OCI-M1 (cell line): ENCODE results near the gene GSG1L.
"Not testable (repeated sequence)": the region's sequence is repeated elsewhere in the genome, so short reads cannot be mapped to it uniquely, and the experiment has no call there.

Experiments used
- DNase-seq: peaks from one replicate; lab custom pipeline; 2025; lab: John Stamatoyannopoulos, UW

Gene GSG1L

DNA sequence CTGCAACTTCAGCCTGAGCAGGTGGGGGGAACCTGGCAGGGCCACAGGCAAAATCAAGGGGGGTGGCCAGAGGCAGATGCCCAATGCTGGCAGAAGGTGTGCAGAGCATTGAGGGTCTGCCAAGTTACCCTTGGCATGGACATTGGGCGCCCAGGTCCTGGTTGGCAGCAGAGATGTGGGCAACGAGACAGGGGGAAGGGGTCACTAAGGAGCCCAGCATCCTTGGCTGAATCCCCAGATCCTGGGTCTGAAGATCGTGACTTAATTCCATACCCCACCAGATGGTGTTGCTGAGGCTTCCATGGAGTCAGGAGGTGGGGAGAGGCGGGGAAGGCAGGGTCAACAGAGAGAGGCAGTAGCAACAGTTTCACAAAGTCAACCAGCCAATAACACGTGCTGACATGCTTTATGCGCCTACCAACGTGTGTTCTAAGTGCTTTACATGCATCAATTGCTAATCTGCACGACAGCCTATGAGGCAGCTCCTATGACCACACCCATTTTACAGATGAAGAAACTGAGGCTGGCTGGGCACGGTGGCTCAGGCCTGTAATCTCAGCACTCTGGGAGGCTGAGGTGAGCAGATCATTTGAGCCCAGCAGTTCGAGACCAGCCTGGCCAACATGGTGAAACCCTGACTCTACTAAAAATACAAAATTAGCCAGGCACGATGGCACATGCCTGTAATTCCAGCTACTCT, 83.3 kb downstream of the GSG1L start:
- no peak for DNase-seq

DNA sequence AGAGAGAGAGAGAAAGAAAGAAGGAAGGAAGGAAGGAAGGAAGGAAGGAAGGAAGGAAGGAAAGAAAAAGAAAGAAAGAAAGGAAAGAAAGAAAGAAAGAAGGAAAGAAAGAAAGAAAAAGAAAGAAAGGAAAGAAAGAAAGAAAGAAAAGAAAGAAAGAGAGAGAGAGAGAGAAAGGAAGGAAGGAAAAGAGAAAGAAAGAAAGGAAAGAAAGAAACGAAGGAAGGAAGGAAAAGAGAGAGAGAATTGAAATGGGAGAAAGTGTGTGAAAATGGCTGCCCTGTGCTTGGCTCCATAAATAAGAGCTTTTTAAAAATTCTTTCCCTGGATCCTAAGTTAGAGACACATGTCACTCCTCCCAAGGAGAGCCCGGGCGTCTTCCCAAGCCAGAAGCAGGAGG, 83.8 kb downstream of the GSG1L start:
- not testable (repeated sequence) for DNase-seq

DNA sequence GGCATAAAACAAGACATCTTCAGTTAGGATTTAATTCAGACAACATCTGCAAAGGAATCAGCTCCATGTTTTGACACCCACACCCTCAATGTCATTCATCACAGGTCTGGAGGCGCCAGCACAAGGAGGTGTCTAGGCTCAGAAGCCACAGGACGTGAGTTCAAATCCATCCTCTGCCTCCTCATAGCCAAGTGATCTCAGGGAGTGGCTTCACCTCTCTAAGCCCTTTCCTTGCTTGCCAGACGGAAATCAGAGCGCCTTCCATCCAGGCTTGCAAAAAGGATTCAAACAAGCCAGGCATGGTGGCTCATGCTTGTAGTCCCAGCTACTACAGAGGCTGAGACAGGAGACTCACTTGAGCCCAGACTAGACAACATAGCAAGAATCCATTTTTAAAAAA, 84.6 kb downstream of the GSG1L start:
- DNase-seq = no peak

DNA sequence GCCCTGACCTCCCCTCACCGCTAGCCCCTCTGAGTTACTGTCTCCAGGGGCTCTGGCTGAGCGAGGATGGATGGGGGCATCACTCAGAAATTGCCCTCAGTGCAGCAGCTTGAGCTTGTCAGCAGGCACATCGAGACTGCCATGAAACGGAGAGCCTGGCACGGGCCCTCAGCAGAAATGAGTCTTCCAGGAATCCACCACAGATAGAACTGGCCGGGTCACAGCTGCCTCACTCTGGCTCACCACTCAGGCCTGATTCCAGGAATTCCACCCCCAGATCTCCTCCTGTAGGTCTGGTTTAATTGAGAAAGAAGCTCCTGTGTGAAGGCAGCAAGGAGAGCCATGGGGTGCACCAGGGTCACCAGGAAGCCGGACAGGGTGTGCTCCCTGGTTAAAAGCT, 85.5 kb downstream of the GSG1L start:
- DNase-seq = peak; percentile 54

DNA sequence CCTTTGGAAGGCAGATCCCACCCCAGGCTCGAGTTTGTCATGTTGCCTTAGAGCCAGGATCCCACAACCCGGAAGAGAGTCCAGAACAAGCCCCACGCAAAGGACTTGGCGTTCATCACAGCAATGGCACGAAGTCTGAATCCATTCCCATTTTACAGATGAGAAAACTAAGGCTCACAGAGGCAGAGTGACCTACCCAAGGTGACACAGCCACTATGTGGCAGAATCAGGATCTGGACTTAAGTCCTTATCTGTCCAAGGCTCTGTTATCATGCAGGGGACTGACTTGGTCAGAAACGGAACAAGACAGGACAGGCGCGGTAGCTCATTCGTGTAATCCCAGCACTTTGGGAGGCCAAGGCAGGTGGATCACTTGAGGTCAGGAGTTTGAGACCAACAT, 86.5 kb downstream of the GSG1L start:
- DNase-seq = no peak

DNA sequence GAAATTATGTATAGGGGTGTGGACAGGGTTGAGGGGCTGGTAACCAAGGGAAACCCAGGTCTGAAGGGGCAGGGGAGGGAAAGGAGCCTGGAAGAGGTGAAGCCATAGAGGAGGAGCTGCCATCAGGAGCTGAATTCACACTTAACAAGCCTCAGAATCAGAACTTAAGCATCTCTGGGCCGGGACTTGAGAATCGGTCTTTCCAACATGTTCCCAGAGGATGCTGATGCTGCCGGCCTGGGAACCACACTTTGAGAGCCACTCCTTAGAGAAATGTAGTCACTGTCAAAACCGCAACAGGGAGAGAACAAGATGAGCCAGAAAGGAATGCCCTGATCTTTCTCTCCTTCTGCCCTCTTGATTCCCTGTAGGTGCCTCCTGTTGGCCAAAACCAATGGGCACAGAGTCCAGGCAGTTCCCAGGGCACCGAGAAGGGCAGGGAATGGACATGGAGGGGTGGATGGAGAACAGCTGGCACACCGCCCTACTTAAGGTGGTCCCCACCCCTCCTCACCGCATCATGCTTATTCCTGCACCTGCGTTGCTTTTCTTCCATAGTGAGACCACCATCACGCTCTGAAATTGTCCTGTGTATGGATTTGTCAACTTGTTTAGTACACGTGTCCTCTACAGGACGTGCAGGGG, 88.5 kb downstream of the GSG1L start:
- DNase-seq = no peak

DNA sequence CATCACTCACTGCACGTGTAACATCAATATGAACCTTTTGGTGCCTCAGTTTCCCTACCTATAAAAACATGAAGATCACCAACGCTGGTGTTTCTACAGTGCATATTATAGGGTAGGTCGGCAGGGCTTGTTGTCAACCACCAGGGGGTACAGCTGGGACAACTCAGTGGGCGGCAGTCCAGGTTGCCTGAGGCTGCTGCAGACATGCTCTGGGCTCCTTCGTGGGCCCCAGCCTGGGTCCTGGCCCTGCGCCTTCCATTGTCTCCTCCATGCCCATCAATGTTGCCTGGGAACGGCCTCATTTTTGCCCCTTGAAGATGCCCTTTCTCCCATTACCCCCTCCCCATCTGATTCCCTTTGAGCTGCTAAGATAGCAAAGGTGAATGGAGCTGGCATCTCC, 89.8 kb downstream of the GSG1L start:
- DNase-seq = no peak

DNA sequence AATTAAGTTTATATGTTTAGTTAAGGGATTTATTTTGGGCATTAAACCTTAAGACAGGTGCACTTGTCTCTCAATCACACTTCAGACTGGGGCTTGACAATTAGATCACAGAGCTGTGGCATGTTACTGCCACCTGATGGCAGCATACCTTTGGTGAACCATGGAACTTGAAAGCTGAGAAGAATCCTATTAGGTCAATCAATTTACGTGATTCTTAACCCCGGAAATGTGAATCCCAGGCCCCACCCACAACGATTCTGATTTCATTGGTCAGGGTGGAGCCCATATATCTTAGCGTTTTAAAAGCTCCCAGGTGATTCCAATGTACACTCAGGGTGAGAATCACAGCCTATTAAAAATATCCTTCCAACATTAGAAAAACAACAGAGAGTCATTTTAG, 91.0 kb downstream of the GSG1L start:
- DNase-seq = peak; percentile 69

DNA sequence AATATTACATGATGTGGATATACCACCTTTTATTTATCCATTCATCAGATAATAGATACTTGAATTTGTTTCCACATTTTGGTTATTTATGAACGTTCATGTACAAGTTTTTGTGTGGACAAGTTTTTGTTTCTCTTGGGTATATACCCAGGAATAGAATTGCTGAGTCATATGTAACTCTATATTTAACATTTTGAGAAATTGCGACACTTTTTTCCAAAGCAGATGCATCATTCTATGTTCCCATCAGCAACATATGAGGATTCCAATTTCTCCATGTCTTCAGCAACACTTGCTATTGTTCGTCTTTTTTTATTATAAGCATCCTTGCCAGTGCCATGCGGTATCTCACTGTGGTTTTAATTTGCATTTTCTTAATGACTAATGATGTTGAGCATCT, 93.9 kb downstream of the GSG1L start:
- DNase-seq = peak; percentile 38

DNA sequence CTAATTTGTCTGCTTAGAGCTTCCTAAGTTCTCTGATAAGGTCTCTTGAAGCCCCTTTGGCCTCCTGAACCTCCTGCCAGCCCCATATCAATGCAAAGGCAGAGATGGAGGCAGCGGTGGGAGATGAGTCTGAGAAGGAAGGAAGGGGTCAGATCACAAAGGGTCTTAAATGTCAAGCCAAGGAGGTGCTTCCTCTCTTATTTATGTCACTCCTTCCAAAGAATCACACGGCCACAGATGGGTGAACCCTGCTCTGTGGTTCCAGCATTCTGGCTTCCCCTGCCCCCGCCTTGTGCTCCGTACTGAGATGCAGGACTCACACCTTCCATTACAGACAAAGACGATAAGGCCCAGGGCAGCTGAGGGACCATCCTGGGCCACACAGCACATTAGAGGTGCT, 96.3 kb downstream of the GSG1L start:
- DNase-seq = no peak

DNA sequence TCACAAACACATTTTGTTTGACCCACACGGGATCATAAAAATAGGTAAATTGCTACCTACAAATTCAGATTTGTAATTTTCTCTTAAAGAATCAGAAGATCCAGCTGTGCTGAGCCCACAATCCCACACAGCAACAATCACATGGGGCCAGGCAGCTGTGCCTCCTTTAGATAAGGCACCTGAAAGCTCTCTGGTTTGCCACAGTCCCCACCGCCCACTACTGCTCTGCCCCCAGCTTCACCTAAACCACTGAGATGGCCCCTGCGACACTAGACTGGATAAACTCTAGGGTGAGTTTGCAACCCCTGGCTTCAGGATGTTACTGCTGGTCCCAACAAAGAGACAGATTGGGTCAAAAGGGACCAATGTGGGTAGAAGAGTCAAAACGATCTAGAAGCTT, 96.8 kb downstream of the GSG1L start:
- peak; percentile 53 for DNase-seq

DNA sequence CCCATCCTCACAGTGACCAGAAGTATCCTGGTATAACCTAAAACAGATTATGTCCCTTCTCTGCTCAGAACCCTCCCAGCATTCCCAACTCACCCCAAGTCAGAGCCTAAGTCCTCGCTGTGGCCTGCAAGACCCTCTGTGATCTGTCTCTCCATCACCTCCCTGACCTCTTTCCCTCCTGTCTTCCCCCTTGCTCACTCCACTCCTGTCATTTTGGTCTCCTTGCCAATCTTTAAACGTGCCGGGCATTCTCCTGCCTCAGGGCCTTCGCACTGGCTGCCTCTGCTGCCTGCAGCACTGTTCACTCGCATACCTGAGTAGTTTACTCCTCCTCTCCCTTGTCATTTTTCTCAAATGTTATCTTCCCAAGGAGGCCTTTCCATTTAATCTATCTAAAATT, 97.7 kb downstream of the GSG1L start:
- DNase-seq = no peak

DNA sequence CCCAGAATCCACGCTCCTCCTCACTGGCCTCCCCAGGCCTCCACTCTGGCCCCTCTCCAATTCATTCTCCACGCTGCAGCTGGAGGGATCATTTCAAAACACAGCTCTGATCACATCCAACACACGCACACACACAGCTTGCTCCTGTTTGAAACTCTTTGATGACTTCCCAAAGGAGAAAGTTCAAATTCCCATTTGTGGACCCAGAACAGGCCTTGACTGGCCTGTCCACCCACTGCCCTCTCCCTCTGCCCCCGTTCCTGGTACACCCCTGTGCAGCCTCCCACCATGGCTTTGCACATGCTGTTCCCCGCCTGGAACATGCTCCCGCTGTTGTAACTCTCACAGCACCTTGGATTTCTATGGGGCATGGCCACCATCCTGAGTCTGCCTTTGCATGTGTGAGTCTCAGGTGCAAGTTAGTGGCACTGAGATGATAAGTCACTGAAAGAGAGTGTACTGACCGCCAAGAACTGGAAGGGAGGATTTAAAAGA, 100.0 kb downstream of the GSG1L start:
- DNase-seq = no peak

DNA sequence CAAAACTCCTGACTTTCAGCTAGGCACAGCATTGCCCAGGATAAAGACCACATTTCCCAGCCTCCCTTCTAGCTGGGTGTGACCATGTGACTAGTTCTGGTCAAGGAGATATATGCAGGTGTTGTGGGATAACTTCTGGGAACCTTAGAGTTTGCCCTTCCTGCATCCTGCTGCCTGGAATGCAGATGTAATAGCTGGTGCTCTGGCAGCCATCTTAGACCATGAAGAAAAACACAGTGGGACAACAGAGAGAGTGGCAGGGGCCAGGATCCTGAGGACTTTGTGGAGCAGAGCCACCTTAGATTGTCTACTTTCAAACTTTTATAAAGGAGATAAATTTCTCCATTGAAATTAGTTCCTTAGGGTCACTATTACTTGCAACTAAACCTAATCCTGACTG, 101.3 kb downstream of the GSG1L start:
- no peak for DNase-seq

DNA sequence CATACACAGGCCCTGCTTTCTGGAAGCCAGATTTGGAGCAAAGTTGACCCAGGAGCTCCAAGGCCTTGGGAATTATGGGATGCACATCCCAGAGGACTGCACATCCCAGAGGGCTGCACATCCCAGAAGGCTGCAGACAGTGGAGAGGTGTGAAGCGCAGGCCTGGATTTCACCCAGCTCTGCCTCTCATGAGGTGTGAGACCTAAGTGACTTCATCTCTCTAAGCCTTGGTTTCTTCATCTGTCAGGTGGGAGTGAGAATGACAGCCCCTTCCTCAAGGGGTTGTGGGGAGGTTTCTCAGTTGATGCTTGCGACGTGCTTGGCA, 102.3 kb downstream of the GSG1L start:
- no peak for DNase-seq

DNA sequence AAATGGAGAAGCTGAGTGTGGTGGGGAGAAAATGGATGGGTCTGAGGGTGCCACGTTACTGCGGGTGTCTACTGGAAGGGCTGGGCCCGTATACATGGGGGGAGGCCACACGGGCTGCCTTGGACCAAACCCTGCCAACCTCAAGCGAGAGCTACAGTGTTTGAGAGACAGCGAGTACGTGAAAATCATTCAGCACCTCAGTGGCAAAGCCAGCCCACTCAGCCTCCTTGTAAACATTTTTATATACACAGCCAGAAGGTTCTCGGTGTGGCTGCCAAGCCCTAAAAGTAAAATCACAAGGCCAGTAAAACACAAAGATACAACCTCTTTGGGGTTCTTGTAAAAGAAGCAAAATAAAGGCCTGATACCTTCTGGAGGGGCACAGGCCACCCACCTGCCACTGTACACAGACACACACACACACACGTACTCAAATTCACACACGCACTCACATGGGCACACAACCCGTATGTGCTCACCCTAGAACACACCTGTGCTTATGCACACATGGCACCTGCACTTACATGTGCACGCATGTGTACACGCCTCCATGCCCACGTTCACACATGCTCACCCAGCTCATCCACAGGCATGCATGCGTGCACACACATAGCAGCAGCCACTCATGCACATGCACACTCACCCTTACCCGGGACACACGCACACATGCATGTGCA, 102.8 kb downstream of the GSG1L start:
- DNase-seq = no peak

DNA sequence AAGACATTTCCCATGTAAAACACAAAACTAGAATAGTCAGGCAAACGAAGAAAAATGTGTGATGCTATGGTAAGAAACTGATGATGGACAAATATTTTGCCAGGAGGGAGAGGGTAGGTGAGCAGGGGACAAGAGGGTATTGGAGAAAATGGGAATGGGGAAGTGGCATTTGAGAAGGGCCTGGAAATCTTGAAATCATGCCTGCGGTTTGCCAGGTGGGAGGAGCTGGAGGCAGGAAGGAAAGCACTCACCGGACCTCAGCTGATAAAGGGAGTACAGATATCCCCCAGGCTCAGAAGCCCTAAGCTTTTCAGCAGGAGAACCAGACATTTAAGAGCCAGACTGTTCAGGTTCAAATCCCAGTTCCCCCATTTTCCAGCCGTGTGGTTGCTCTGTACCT, 103.6 kb downstream of the GSG1L start:
- DNase-seq = peak; percentile 29

DNA sequence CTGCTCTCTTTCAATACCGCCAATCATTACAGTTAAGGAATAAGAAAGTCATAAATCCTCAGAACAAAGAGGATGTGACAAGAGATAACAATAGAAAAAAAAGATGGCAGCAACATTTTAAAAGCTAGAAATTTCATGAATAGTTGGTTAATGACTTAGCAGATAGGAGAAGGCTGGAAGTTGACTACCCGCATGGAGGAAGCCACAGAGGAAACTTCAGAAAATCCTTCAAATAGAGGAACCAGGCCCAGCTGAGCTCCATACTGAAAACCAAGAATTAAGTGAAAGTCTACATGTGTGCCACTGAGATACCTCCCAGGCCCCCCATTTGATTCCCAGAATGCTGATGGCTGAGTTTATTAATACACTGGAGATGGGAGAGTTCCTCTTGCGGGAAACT, 109.3 kb downstream of the GSG1L start:
- no peak for DNase-seq

DNA sequence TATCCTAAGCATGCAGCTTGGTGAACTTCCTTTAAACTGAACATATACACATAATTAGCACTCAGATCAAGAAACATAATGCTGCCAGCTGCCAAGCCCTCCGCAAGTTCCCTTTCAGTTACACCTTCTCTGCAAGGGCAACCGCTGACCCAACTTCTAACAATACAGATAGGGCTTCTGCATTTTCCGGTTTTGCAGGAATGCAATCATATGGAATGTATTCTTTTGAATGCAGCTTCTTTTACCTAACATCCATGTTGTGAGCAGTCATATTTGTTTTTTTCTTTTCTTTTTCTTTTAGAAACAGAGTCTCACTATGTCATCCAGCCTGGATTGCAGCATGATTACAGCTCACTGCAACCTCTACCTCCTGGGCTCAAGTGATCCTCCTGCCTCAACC, 110.7 kb downstream of the GSG1L start:
- no peak for DNase-seq

DNA sequence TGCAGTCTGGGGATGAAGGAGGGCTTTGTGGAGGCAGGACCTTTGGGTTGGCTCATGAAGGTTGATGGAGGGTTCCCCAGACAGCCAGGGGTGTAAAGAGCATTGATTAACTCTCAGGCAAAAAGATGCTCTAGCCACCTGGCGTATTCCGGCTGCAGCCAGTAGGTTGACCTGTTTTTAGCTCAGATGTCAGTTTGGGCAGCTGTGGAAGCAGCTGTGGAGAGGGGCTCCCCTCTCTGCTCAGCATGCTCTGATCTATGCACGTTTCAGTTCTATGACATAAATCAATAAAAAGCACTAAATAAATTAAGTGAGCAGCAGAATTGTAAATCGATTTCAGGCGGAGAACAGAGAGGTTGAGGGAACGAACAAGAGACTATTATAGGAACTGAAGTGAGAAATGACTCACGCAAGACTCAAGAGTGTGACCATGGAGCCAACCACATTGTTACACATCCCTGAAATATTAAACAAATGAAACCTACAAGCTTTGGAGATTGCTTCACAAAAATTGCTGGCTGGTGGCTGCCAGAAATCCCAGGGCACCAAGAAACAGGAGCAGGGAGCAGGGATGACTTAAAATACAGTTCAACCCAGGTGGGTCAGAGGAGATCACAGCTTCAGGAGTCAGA, 111.9 kb downstream of the GSG1L start:
- no peak for DNase-seq

DNA sequence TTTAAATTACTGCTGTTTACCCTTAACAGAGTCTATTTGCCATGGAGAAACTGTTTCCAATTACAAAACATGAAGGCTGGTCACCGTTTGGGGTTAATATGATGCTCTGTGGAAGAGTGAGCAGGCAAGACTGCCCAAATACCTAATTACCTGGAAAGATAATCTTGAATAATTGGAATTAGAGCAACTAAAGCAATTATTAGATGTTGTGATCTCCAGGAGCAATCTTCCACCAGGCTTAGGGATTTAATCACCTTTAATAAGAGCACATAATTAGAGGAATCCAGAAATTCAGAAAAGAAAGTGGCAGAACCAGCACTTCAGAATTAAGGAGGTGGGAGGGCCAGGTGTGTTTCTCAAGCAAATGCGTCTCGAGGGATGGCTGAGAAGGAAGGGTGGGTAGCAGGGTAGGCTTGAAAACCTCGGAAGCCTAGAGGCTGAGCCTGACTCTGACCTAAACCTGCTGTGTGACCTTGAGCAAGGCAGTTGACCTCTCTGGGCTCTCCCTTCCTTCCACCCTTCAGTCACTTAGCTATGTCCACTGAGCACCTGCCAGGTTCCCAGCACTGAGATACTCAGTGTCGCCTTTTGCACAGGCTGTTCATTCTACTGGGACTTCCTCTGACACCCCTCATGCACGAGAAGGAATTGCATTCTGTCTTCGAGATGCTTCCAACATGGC, 113.2 kb downstream of the GSG1L start:
- no peak for DNase-seq

DNA sequence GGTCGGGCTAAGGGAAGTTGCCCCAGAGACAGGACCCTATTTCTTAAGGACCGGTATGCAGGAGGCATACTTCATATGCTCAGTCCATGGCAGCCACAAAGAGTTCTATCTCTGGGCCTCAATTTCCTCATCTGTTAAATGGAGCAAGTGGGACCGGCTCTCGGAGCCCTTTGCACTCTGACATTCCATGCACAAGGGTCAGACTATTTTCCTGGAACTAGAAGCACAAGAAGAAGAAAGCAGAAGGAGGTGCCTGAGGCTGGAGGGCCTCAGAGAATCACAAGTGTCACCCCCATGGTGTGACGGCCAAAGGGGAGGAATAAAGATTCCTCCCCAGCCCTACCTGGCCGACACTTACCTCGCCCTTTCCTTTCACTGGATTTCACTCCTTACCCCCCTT, 115.8 kb downstream of the GSG1L start:
- no peak for DNase-seq
